IPS-18c (cell line): ENCODE results near the gene LEF1.
"Not testable (repeated sequence)": the region's sequence is repeated elsewhere in the genome, so short reads cannot be mapped to it uniquely, and the experiment has no call there.

Experiments
- H3K4me3 ChIP-seq: 2 replicates; pipeline ENCODE4 v1.7.0; 2013; ENCODE audit warnings: low read depth, mild to moderate bottlenecking, low read length, moderate library complexity; ENCODE audit not compliant: insufficient read depth
- H3K9me3 ChIP-seq: one replicate; pipeline ENCODE4 v1.6.1; 2013; ENCODE audit warnings: mild to moderate bottlenecking, low read length, moderate library complexity; ENCODE audit not compliant: control insufficient read depth, insufficient read depth

LEF1 gene

GRCh38 chr4:108037884-108038283 is 130.8 kb downstream of the LEF1 start:
- no peak overlapping the region for H3K4me3 ChIP-seq
- H3K9me3 ChIP-seq: no peaks in the 10 kb centered on the region

DNA sequence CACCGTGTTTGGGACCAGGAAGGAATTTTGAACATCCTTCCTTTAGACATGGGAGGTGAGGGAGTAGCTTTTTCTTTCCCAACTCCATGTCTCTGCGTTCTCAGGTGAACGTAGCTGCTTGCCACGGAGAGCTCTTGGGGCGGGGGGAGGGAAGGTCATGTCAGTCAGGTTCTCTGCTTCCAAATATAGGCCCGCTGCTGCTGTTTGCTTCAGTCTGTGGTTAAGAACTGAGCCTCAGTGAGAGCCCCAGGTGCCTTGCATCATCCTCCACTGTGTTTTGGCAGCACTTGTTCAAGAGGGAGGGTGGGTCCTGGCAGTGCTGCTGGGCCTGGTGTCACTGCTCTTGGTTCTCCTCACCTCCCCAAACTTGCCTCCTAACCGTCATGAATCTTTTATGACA is 132.5 kb downstream of the LEF1 start:
- Histone ChIP-seq H3K9me3 (no peaks in the 10 kb centered on the region), H3K4me3 (no peak overlapping the region)

DNA sequence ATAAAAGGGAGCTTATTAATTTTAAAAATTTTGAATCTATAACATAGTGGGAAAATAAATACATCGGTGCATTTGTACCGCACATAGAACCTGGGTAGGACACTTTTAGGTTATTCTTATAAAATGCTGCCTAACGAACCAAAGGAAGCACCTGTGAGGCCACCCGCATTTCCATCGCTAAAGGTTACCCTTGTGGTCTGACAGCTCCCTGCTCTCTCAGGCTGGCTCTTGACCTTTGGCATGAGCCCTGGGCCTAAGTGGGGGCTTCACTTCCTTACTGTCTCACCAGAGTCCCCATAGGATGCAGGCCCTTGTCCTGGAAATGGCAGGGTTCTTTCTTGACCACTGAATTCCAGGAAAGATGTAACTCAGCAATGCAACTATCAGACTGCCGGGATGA is 133.0 kb downstream of the LEF1 start:
- Histone ChIP-seq H3K9me3 (no peaks in the 10 kb centered on the region), H3K4me3 (no peak overlapping the region)

DNA sequence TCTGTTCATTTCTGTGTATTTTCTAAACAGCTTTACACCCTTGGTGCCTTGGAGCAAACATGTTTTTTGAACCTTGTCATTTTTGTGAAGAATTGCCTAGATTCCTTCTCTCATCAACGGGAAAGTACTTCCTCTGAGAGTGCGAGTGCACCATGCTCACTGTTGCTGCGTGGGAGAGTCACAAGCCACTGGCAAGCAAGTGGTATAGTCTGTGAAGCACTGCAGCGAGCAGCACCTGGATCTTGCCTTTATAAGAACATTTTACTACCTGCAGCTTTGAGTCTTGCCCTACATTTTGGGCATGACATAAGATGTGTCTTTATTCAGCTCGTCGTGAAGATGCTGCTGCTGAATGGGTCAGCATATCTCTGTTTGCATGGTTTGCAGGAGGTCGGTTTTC is 134.2 kb downstream of the LEF1 start:
- H3K4me3 ChIP-seq: no peak overlapping the region

GRCh38 chr4:108033348-108033747 is 135.4 kb downstream of the LEF1 start:
- no peak overlapping the region for H3K4me3 ChIP-seq
- no peaks in the 10 kb centered on the region for H3K9me3 ChIP-seq

More for the DNA sequence above, 134.2 kb downstream of the LEF1 start:
- no peaks in the 10 kb centered on the region for H3K9me3 ChIP-seq

DNA sequence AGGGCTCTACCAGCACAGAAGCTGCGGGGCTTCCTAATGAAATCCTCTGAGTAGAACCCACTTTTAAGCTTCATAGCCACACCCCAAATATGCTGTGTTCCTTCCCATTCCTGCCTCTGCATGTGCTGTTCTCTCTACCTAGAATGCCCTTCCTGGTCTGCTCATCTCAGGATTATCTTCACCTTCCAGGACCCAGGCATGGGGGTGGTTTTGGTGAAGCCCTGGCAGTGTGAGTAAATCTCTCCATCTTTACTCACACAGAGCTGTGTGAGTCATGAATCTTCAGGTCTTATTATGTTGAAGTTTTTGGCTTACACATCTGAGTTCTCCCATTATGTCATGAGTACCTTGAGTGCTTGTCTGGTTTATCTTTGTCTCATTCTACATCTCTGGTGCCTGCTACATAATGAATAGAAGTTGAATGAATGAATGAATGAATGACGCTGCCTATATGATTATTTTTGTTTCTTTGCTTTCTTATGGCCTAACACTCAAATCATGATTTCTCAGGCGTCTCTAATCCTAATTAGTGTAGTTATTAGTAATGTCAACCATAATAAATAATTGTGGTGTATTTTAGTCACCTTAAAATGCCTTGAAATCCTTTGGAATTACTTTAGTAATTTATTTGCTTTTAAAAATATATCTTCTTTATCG is 137.2 kb downstream of the LEF1 start:
- H3K9me3 ChIP-seq: no peaks in the 10 kb centered on the region

DNA sequence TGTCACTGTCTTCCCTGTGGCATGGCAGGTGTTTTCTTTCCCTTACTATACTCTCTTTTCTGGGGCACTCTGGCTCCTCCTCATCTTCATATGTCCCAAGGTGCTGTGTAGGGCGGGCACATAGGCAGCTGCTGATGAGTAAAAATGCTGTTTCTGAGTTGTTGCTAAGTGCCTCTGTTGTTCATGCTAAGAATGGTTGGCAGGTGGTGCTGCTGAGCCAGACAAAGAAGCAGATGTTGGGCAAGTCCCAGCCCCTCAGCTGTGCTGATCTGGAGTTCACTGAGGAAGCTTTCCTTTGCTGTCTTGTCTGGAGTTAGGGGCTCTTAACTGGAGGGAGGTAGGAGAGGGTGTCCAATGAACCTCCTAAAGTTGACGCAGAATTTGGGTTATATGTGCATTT is 138.4 kb downstream of the LEF1 start:
- H3K4me3 ChIP-seq: no peak overlapping the region

More for the DNA sequence above, 137.2 kb downstream of the LEF1 start:
- H3K4me3 ChIP-seq: no peak overlapping the region

DNA sequence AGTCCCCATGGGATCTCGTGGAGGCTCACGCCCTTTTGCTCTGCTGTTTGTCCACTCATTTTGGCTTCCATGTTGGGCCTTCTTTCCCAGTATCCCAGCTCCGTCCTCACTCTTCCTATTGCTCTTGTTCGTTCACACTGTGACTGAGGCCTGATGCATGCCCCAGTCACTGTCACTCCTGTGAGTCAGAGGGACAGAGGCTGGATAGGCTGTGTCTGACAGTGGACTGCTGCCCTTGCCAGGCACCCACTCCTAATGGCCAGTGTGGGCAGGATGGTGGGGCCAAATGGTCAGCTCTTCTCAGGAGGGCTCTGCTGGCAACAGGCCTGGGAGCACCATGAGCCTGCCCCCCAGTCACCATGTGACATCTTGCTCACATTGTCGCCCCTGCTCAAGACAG is 139.0 kb downstream of the LEF1 start:
- H3K9me3 ChIP-seq: no peaks in the 10 kb centered on the region

More for the DNA sequence above, 138.4 kb downstream of the LEF1 start:
- H3K9me3 ChIP-seq: no peaks in the 10 kb centered on the region

DNA sequence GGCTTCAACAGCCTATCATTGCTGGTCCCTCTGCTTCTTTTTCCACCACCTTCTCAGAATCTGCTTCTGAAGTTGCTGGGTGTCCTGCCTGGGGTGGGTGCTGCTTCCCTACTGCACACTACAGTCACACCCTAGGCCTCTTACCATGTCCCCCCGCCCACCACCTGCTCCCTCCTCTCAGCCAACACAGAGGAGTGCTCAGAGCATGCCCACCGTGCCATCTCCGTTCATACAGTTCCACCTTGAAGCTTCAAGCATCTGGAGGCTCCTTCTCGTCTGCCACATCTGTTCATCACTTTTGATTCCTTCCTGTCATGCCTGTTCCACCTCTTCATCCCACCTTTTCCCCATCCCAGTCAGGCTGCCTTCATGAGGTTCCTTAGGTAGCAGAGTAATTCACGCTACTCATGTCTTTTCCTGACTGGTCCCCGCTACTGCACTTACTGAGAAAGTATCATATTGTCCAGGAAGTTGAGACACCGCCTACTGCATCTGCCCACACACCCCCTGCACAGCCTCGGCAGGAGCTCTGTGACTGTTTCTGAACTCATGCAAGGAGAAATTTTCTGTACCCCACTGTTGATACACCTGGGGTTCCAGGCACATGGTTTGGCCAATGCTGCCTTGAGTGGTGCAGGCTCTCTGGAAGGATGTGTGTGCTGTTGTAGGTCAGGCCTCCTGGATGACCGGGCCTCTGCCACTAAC is 139.6 kb downstream of the LEF1 start:
- Histone ChIP-seq H3K9me3 (no peaks in the 10 kb centered on the region), H3K4me3 (no peak overlapping the region)

More for the DNA sequence above, 139.0 kb downstream of the LEF1 start:
- H3K4me3 ChIP-seq: no peak overlapping the region

GRCh38 chr4:108024878-108025165 is 143.9 kb downstream of the LEF1 start:
- H3K9me3 ChIP-seq: no peaks in the 10 kb centered on the region
- no peak overlapping the region for H3K4me3 ChIP-seq

GRCh38 chr4:108024085-108024877 is 144.5 kb downstream of the LEF1 start:
- H3K4me3 ChIP-seq: no peak overlapping the region
- no peaks in the 10 kb centered on the region for H3K9me3 ChIP-seq

DNA sequence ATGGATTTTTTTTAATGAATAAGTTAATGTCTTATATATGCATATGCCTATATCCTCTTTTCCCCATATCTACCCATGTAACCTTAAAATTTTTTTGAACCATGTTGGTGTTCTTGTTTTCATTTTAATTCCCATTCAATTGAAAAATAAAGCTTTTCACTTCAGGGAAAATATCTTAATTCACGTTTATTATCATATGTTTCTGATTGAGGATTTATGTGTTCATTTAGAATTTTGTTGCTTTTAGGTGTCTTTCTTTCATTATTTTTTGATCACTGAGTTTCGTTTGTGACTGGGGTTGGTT is 149.9 kb downstream of the LEF1 start:
- Histone ChIP-seq H3K9me3 (no peaks in the 10 kb centered on the region), H3K4me3 (no peak overlapping the region)

- H3K9me3 ChIP-seq: no peaks in the 10 kb centered on the region
- H3K4me3 ChIP-seq: no peak overlapping the region
Observed at GRCh38 chr4:108018040-108018883, 150.5 kb downstream of the LEF1 start.

- no peaks in the 10 kb centered on the region for H3K9me3 ChIP-seq
- no peak overlapping the region for H3K4me3 ChIP-seq
Observed at GRCh38 chr4:108013955-108014354, 154.8 kb downstream of the LEF1 start.

- Histone ChIP-seq H3K9me3 (no peaks in the 10 kb centered on the region), H3K4me3 (no peak overlapping the region)
Observed at GRCh38 chr4:108013327-108013726, 155.4 kb downstream of the LEF1 start.

DNA sequence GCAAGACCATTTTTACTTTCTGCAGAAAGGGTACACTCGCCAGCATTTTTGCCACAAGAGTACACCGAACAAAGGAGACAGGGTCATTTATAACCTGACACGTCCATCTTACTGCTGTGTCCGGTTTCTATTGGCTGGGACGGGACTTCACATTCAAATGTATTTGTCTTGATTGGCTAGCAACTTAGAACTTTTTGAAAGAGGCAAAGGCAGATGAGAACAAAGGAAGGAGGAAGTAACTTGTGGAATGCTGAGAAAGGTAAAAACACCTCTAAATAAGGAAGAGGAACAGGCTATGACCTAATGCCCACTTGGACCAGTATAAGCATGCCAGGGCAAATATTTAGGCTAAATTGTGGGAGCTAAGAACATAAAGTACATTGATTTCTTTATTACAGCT is 156.3 kb downstream of the LEF1 start:
- H3K9me3 ChIP-seq, H3K4me3 ChIP-seq: not testable (repeated sequence)

DNA sequence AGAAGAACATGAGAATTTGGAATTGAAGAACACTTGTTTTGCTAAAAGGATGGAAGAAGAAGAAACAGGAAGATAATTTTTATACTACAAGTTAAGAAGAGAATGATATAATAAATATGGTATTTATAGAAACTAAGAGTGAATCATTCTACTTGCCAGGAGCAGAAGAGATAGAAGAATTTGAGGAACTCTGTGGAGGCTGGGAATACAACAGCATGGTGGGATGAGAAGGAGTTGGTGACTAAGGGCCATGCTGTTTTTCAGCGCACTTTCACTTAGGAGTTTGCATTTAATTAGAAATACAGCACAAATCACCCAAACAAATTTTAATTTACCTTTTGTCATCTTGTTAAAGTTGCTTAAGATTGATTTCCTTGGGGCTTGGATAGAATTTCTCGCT is 158.6 kb downstream of the LEF1 start:
- Histone ChIP-seq H3K4me3 (no peak overlapping the region), H3K9me3 (no peaks in the 10 kb centered on the region)
